ENCODE data around the gene ZNF630.

DNA sequence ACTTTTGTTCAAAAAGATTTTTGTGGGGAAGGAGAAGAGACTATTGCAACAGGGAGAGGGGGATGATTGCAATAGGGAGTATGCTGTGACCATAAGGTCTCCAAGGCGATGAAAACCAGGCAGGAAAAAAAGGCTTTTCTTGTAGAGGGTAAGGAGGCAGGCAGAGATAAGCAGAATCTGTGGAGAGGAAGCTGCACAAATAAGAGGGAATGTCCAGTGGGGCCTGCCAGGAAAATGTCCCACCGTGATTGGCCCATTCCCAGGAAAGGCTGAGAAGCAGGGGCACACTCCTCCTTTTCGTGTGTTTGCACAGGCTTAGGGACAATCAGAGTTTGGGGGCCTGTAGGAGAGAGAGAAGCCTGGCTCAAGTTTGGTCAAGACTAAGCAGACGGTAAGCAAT lies 35.5 kb downstream of the ZNF630 start:
- TF ChIP-seq ZNF274 (IDR thresholded peaks at IDR 0.05; ENCODE audit: low read depth, low read length): no peak
- no peak for TF ChIP-seq YY1 (IDR thresholded peaks at IDR 0.05; ENCODE audit: insufficient read depth, insufficient read length)
- TF ChIP-seq SUZ12 (IDR thresholded peaks at IDR 0.05; ENCODE audit: extremely low read depth, insufficient read depth, insufficient read length): no peak

All from NT2/D1 (cell line).